Neural progenitor cell (in vitro differentiated cells): ENCODE measurements around the gene CDCP1. TPM values are rescaled to one million over a fixed set of nuclear protein-coding genes. Genes with fewer than 3 reads are reported as not detected.

Experiments used
- DNase-seq: peaks from one replicate; pipeline ENCODE4 v3.0.0-alpha.2; 2016; ENCODE audit warnings: low spot score
- H2AFZ ChIP-seq: fragments of 200-600 bp; sonication (generic); replicated peaks from 2 replicates; pipeline ENCODE4 v1.6.1; 2016; ENCODE audit warnings: antibody characterized with exemption
- H3F3A ChIP-seq: fragments of 200-600 bp; sonication (generic); 2 replicates; pipeline ENCODE4 v1.6.1; 2016; ENCODE audit warnings: antibody characterized with exemption, low read depth
- H3K27ac ChIP-seq: fragments of 200-600 bp; sonication (generic); 2 replicates; pipeline ENCODE4 v1.5.1; 2016; ENCODE audit warnings: mild to moderate bottlenecking
- H3K27me3 ChIP-seq: fragments of 200-600 bp; sonication (generic); 2 replicates; pipeline ENCODE4 v1.6.1; 2016; ENCODE audit warnings: mild to moderate bottlenecking, moderate library complexity
- H3K36me3 ChIP-seq: fragments of 200-600 bp; sonication (generic); 2 replicates; pipeline ENCODE4 v1.5.1; 2016
- H3K4me1 ChIP-seq: fragments of 200-600 bp; sonication (generic); 2 replicates; pipeline ENCODE4 v1.6.1; 2016; ENCODE audit warnings: mixed run types
- H3K4me2 ChIP-seq: fragments of 200-600 bp; sonication (generic); 2 replicates; pipeline ENCODE4 v1.6.1; 2016
- H3K4me3 ChIP-seq: fragments of 200-600 bp; sonication (generic); 2 replicates; pipeline ENCODE4 v1.5.1; 2016
- H3K79me2 ChIP-seq: fragments of 200-600 bp; sonication (generic); 2 replicates; pipeline ENCODE4 v1.6.1; 2016; ENCODE audit warnings: low read depth
- H3K9ac ChIP-seq: fragments of 200-600 bp; sonication (generic); 2 replicates; pipeline ENCODE4 v1.6.1; 2016
- H3K9me3 ChIP-seq: fragments of 200-600 bp; sonication (generic); 2 replicates; pipeline ENCODE4 v1.5.1; 2016; ENCODE audit warnings: low read depth
- H4K20me1 ChIP-seq: fragments of 200-600 bp; sonication (generic); 2 replicates; pipeline ENCODE4 v1.6.1; 2016; ENCODE audit warnings: low read depth
- H3K27ac Mint-ChIP-seq: 3 replicates; pipeline ENCODE4 v1.8.0; 2021; ENCODE audit warnings: mixed read lengths
- H3K27me3 Mint-ChIP-seq: 2 replicates; pipeline ENCODE4 v1.8.0; 2022; ENCODE audit warnings: low read depth, mild to moderate bottlenecking, inconsistent platforms, moderate library complexity, mixed read lengths; ENCODE audit not compliant: insufficient read depth
- H3K36me3 Mint-ChIP-seq: 3 replicates; pipeline ENCODE4 v1.8.0; 2021; ENCODE audit warnings: mixed read lengths
- H3K4me1 Mint-ChIP-seq: 3 replicates; pipeline ENCODE4 v1.8.0; 2021; ENCODE audit warnings: mixed read lengths
- H3K4me3 Mint-ChIP-seq: 3 replicates; pipeline ENCODE4 v1.8.0; 2021; ENCODE audit warnings: mild to moderate bottlenecking, moderate library complexity, mixed read lengths
- H3K9me3 Mint-ChIP-seq: 3 replicates; pipeline ENCODE4 v1.8.0; 2020; ENCODE audit warnings: mixed read lengths
- EZH2 ChIP-seq: fragments of 200-600 bp; sonication (generic); IDR thresholded peaks from 2 replicates; pipeline ENCODE4 v1.6.1; 2017; ENCODE audit warnings: antibody characterized with exemption, mild to moderate bottlenecking, moderate library complexity
- EZH2phosphoT487 ChIP-seq: fragments of 200-600 bp; sonication (generic); IDR thresholded peaks from 2 replicates; pipeline ENCODE4 v1.6.1; 2017; ENCODE audit warnings: antibody characterized with exemption
- total RNA-seq: library from RNA; depleted of rRNA; stranded (reverse); fragments of >200 nt; gene quantifications from 2 replicates; pipeline ENCODE4 v1.2.3, GENCODE V29; 2015; ENCODE audit warnings: low replicate concordance
- TF ChIP-seq, protein P1 (sequence below): fragments of 200-600 bp; sonication (generic); IDR thresholded peaks from 2 replicates; pipeline ENCODE4 v1.5.1; 2017; ENCODE audit warnings: antibody characterized with exemption, mild to moderate bottlenecking

Gene CDCP1
- total RNA-seq, 1 donor from 2014 or later, result 0.24 TPM

GRCh38 chr3:45103753-45104714, 42.1 kb downstream of the CDCP1 start:
- DNase-seq, result no peak
- no peaks in the 10 kb centered on the region for H3K79me2 ChIP-seq
- Mint-ChIP-seq H3K4me1 (peaks cover 8% of the 10 kb centered on the region), H3K36me3 (peaks cover 1% of the 10 kb centered on the region), H3K27me3 (peaks cover 5% of the 10 kb centered on the region), H3K27ac (peak overlapping the region; percentile 47), H3K4me3 (no peak overlapping the region), H3K9me3 (peaks cover 2% of the 10 kb centered on the region)
- H3F3A ChIP-seq, result no peaks in the 10 kb centered on the region
- H3K4me3 ChIP-seq, result no peak overlapping the region
- no peaks in the 10 kb centered on the region for H3K9me3 ChIP-seq
- H3K9ac ChIP-seq, result no peak overlapping the region
- no peaks in the 10 kb centered on the region for H3K27me3 ChIP-seq
- H3K27ac ChIP-seq, result no peak overlapping the region
- no peak for TF ChIP-seq EZH2
- TF ChIP-seq EZH2phosphoT487, result no peak
- TF ChIP-seq, protein P1, sequence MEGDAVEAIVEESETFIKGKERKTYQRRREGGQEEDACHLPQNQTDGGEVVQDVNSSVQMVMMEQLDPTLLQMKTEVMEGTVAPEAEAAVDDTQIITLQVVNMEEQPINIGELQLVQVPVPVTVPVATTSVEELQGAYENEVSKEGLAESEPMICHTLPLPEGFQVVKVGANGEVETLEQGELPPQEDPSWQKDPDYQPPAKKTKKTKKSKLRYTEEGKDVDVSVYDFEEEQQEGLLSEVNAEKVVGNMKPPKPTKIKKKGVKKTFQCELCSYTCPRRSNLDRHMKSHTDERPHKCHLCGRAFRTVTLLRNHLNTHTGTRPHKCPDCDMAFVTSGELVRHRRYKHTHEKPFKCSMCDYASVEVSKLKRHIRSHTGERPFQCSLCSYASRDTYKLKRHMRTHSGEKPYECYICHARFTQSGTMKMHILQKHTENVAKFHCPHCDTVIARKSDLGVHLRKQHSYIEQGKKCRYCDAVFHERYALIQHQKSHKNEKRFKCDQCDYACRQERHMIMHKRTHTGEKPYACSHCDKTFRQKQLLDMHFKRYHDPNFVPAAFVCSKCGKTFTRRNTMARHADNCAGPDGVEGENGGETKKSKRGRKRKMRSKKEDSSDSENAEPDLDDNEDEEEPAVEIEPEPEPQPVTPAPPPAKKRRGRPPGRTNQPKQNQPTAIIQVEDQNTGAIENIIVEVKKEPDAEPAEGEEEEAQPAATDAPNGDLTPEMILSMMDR, result no peak
- no peaks in the 10 kb centered on the region for H3K4me1 ChIP-seq
- H3K36me3 ChIP-seq, result no peaks in the 10 kb centered on the region
- no peak overlapping the region for H3K4me2 ChIP-seq
- H2AFZ ChIP-seq, result no peak overlapping the region
- H4K20me1 ChIP-seq, result no peaks in the 10 kb centered on the region

DNA sequence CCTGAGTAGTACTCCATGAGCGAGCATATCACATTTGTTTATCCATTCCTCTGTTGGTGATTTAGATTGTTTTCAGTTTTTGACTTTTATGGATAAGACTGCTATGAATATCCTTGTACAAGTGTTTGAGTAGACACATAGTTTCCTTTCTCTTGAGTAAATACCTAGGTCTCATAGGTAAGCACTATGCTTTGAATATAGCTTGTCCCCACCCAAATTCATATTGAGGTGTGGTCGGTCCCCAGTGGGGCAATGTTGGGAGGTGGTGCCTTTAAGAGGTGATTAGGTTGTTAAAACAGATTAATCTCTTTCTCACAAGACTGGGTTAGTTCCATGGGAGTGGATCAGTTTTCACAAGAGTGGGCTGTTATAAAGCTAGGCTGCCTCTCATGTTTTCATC, 42.8 kb downstream of the CDCP1 start:
- peaks cover 1% of the 10 kb centered on the region for H3K36me3 Mint-ChIP-seq
- peaks cover 8% of the 10 kb centered on the region for H3K4me1 Mint-ChIP-seq
- Histone ChIP-seq H3F3A (no peaks in the 10 kb centered on the region), H3K27me3 (no peaks in the 10 kb centered on the region), H3K9ac (no peak overlapping the region), H3K9me3 (no peaks in the 10 kb centered on the region), H3K4me3 (no peak overlapping the region), H3K4me1 (no peaks in the 10 kb centered on the region), H3K79me2 (no peaks in the 10 kb centered on the region), H3K36me3 (no peaks in the 10 kb centered on the region), H2AFZ (no peak overlapping the region), H3K4me2 (no peak overlapping the region), H3K27ac (no peak overlapping the region), H4K20me1 (no peaks in the 10 kb centered on the region)
- H3K4me3 Mint-ChIP-seq, result no peak overlapping the region
- TF ChIP-seq, protein P1, result no peak
- TF ChIP-seq EZH2 (no peak), EZH2phosphoT487 (no peak)
- H3K27me3 Mint-ChIP-seq, result peaks cover 4% of the 10 kb centered on the region
- peak overlapping the region; percentile 47 for H3K27ac Mint-ChIP-seq
- peaks cover 2% of the 10 kb centered on the region for H3K9me3 Mint-ChIP-seq
- DNase-seq, result no peak

GRCh38 chr3:45100981-45101407, 45.2 kb downstream of the CDCP1 start:
- no peak overlapping the region for H3K4me2 ChIP-seq

More at GRCh38 chr3:45100981-45101407, 45.2 kb downstream of the CDCP1 start:
- H3K27ac Mint-ChIP-seq, result no peak overlapping the region
- Histone ChIP-seq H3F3A (no peaks in the 10 kb centered on the region), H4K20me1 (no peaks in the 10 kb centered on the region), H3K27ac (no peak overlapping the region), H3K79me2 (no peaks in the 10 kb centered on the region), H3K27me3 (no peaks in the 10 kb centered on the region), H3K9ac (no peak overlapping the region), H3K36me3 (no peaks in the 10 kb centered on the region), H3K9me3 (no peaks in the 10 kb centered on the region), H3K4me1 (no peaks in the 10 kb centered on the region), H2AFZ (no peak overlapping the region), H3K4me3 (no peak overlapping the region)
- H3K27me3 Mint-ChIP-seq, result no peaks in the 10 kb centered on the region
- peaks cover 1% of the 10 kb centered on the region for H3K36me3 Mint-ChIP-seq
- no peak for TF ChIP-seq EZH2phosphoT487
- no peak for TF ChIP-seq EZH2
- TF ChIP-seq, protein P1, result no peak
- H3K4me3 Mint-ChIP-seq, result no peak overlapping the region
- peaks cover 2% of the 10 kb centered on the region for H3K9me3 Mint-ChIP-seq
- H3K4me1 Mint-ChIP-seq, result no peaks in the 10 kb centered on the region
- DNase-seq, result no peak
